HG03442 (cell line): ENCODE data around the gene STMP1.

Experiments used
- ATAC-seq: cut with Tn5 transposase; IDR thresholded peaks from one replicate; pipeline ENCODE4 v1.9.1; 2021; ENCODE audit warnings: mild to moderate bottlenecking, moderate library complexity; ENCODE audit not compliant: unreplicated experiment

STMP1 gene

DNA sequence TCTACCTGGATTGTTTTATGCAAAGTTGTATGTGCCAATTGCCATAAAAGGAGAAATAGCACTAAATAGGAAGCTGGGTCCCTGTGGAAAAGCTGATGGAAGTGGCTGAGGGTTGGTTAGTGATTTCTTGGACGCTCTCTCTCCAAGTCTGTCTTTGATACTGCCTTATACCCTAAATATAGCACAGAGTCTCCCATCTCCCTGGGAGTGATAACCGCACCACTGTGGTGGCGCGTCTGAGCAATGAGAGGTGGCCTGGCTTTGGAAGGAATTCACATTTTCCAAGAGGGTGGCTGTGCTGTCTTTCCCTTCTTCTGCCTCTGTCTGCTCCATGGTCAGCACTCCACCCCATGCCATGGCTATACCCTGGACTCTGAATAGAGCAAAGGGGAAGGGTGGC, 31.2 kb downstream of the STMP1 start:
- no peak for ATAC-seq

DNA sequence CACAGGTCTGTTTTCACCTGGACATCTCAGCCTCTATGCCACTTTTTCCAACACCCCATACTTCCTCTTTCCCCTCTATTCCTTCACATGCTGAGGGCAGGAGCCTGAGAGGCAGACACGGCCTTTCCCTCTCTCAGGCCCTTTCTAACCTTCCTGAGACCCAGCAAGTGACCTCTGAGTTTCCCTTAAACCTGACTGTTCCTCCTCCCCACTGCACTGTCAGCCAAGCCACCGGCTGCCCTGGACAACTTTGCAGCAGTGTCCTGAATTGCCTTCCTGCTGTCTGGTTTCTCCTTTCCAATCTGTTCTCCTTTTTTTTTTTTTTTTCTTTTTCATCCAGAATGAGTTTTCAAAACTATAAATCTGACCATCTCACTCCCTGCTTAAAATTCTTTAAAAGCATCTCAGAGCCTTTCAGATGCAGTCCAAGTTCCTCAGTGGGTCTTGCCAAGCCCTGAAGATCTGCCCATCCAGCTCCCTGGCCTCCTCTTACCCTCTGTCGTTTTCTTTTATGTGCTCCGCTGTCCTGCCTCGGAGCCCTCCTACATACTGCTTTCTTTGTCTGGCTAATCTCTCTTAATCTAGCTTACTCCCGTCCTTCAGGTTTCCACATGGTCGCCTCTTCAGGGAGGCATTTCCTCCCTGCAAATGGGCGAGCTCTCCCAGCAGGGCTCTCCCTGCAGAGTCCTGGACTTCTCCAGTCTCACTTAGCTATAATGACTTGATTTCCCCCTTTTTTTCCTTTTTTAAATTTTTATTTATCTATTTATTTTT, 35.1 kb downstream of the STMP1 start:
- no peak for ATAC-seq

DNA sequence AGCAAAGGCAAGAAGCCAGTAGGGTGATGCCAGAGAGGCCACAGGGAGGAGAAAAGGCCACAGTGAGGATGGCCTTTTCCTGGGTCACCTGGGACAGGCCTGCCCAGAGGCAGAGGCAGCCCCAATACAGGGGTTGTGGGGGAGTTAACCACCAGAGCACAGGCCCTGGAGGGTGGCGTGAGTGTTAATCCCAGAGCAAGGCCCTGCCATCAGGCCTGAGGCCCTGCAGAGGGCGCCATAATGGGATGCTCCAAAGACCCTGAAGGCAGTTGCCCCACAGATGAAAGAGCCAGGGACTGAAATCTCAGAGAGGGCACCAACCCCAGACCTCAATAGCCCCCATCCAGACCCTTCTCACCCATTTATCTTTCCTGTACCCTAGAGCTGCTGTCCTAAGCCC, 41.8 kb downstream of the STMP1 start:
- ATAC-seq = no peak

GRCh38 chr7:135704698-135705097, 42.4 kb downstream of the STMP1 start:
- ATAC-seq = no peak

- ATAC-seq = no peak
Measured at GRCh38 chr7:135706038-135706742, 43.9 kb downstream of the STMP1 start.

DNA sequence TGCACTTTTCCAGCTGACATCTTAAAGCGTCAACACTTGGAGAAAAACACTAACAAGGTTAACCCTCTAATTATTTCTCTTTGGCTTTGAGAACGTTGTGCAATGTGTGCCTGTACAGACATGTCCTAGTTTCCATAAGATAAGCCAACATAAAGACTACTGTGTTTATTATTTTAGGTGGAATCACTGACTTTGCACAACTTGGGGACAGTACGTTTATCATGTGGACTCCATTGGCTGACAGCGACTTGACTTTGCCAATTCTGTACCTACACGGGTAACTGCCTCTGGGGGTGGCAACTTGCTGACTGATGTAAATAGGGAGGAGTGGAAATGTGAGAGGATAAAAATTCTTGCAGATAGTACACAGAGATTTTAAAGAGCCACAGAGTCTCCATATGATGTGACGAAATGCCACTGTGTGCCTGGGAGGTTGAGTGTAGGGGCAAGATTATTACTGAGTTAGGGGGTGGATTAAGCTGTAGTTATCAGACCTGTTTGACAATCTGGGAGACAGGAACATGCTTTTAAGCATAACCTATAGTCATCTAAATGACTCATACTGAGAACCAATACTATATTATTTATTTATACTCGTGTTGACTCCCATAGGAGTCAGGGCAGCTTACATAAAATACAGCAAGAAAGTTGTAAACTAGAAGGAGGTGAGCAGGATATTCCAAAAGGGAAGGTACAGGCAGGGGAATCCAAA, 44.7 kb downstream of the STMP1 start:
- no peak for ATAC-seq

- ATAC-seq = no peak
Measured at GRCh38 chr7:135707570-135707966, 45.3 kb downstream of the STMP1 start.

DNA sequence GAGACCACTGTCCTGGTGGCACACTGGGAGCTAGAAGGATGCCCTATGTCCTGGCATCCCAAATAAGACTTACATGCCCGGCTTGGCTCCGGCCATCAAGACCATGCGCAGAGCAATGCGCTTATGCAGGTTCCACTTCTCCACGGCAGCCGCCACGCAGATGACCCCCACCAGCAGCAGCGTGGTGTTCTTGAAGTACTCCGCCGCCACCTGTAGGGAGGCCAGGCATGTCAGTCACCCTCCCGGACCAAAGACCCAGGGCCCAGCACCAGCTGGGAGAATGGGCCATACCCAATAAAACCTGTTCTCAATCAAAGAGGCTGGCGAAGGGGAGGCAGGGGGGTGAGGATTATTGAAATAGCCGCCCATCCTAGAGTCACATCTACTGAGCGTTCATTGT, 45.7 kb downstream of the STMP1 start:
- ATAC-seq = no peak

DNA sequence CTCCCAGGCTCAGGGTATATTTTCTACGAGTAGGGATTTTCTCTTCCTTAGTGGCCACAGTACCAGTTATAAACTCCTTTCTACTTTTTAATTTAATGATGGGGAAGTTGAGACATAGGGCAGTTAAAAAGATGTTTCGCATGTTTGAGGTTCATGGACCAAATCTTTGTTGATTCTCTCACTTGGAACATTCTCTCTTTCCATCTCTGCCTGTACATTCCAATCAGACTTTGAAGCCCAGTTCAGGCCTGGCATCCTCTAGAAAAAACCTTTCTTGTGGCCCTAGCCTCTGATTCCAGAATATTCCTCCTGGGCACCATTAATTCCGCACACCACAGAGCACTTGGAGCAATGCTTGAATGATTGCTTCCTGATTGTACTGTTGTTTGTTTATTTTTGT, 47.2 kb downstream of the STMP1 start:
- ATAC-seq = no peak

DNA sequence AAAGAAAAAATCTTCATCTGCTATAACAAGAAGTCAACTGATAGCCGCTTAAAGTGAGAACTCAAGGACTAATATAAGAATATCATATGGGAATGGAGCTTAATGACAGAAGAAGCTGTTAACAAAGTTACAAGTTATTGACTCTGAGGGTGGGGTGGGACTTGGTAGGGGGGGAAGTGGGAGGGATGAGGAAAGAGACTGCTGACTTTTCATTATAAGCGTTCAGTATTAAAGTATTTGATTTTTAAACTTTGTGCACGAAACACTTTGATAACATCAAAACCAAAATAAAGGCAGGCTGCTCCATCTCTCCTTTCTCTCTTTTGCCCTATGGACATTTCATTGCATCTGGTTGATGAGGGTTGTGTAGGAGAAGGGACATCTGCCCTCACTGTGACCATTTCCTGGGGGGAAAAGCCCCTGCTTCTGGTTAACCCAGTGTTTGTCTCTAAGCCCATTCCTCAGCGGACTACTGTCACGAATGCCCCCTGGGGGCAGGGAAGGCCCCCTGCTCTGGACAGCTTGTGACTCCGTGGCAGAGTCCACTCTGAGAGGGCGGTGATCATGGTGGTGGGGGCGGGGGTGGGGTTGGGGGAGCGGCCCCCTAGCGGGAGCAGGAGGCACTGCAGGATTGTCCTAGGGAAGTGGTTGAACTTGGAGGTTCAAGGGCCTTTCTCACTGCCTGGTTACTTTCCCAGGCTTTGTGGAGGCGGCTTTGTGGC, 48.3 kb downstream of the STMP1 start:
- no peak for ATAC-seq

DNA sequence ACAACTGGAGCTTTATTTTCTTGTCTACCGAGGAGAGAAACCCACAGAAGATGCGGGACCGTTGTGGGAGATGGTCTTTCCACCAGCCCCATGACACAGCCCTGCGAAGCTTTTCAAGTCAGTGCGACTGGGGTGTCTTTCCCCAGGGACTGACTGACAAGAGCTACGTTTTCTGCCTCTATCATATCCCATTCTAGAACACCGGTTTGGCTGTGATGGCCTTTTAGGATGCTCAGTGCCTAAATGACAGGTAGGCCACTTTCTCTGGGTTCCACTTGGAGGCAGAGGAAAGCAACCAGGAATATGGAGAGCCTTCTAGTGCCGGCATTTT, 48.8 kb downstream of the STMP1 start:
- ATAC-seq = no peak

DNA sequence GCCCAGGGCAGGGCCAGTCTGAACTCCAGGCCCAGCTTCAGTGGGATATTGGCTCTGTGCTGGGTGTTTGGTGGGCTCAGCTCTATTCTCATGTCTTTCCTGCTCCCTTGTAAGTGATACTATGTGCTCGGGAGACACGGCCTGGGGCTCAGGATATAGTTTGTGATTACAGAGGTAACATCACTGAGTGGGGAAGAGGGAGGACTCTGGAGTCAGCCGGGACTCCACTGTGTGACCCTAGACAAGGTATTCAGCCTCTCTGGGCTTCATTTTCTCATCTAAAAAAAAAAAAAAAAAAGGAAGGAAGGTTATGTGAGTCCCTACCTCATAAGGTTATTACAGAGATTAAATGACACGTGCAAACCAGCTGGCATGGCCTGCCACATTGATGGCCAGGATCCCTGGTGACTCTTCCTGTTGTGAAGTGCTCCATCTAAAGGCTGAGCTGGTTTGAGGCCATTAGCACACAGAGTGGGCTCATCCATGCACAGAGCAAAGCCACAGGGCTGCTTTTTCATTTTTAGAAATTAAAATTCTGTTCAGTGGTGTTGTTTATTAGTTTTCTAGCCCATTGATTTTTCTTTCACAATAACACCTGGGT, 50.0 kb downstream of the STMP1 start:
- ATAC-seq = no peak

GRCh38 chr7:135712796-135713195, 50.5 kb downstream of the STMP1 start:
- ATAC-seq = no peak

DNA sequence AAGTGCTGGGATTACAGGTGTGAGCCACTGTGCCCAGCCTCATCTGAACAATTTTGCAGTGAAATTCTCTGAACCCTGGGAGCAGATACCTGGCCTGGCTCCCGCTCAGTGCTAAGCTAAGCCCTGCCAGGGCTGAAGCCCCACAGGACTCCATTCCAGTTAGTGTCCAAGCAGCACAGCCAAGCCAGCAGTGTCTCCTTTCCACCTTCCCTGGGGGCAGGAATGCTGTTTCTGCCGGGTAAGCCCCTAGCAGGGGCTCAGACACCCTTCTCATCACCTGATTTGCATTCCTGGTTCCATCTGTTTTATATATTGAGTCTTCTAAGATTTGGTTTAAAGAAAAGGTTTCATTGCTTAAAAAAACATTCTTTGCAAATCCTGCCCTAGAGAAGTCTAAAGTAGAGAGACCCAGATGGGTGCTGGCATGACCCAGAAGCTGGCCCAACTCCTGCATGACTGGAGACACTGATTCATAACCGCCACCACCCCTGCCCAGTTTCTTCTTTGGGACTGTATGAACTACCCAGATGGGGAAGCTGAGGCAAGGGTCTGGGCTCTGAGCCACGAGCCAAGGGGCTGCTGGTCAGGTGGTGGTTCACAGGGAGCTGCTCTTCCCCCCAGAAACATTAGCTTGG, 51.6 kb downstream of the STMP1 start:
- no peak for ATAC-seq

DNA sequence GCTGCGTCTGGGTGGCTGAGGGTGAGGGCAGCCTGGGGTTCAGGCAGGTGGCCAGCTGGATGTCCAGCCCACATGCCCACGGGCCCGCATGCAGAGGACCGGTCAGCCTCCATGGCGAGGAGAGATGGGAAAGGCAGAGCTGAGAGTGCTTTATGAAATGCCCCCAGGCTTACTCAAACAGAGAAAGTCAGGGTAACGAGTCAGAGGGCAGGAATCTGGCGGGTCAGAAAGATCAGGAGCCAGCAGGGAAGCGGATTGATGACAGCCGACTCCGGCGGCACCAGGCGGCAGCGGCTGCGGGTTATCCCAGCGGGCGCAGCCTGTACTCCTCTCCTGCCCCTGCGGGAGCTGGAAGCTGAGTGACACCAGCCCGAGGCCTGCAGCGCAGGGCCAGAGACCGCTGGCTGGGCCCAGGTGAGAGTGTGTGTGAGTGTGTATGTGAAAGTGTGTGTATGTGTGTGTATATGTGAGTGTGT, 52.3 kb downstream of the STMP1 start:
- no peak for ATAC-seq

DNA sequence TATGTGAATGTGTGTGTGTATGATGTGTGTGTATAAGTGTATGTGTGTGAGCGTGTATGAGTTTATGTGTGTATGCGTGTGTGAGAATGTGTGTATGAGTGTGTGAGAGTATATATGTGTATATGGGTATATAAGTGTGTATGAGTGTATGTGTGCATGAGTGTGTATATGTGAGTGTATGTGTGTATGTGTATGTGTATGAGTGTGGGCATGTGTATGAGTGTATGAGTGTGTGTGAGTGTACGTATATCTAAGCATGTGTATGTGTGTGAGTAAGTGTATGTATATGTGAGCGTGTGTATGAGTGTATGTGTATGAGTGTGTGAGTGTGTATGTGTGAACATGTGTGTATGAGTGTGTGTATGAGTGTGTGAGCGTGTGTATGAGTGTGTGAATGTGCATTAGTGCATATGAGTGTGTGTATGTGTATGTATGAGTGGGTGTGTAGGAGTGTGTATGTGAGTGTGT, 52.8 kb downstream of the STMP1 start:
- ATAC-seq = no peak

- ATAC-seq = no peak
Measured at GRCh38 chr7:135715673-135716072, 53.4 kb downstream of the STMP1 start.

DNA sequence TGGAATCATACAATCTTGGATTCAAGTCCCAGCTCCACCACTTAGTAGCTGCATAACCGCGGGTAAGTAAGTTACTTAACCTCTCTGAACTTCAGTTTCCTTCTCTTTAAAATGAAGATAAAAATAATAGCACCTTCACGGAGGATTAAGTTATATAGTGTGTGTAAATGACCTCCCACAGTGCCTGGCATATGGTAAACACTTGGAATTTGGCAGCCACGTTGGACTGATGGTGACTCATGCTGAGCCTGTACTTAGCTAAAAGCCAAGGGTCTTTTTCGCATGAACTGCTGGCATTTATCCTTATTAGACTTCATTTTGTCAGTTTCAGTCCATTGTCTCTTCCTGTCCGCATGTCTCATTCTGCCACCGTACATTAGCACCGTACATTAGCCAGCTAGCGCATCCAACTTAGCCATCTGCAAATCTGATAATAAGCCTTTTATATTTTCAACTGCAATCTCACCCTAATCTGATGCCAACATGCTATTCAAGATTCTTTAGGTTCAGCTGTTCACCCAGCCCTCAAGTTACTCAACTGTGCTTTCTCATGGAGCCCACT, 54.4 kb downstream of the STMP1 start:
- no peak for ATAC-seq

- ATAC-seq = no peak
Measured at GRCh38 chr7:135717693-135718092, 55.4 kb downstream of the STMP1 start.

GRCh38 chr7:135718219-135718618, 55.9 kb downstream of the STMP1 start:
- no peak for ATAC-seq
